SU-DHL-6 (cell line): ENCODE results near the gene TRAPPC4.

Experiments used
- EZH2phosphoT487 ChIP-seq: fragments of 200-600 bp; sonication (generic), shearing (Covaris generic); conservative IDR thresholded peaks from 2 replicates; pipeline ENCODE4 v1.6.1; 2018; ENCODE audit warnings: mild to moderate bottlenecking, antibody characterized with exemption, low read length, moderate library complexity, mixed read lengths
- TF ChIP-seq, protein P1 (sequence below): fragments of 200-600 bp; sonication (generic); IDR thresholded peaks from one replicate; pipeline ENCODE4 v1.5.1; 2017; ENCODE audit warnings: antibody characterized with exemption, mild to moderate bottlenecking, low read length, moderate library complexity; ENCODE audit not compliant: insufficient read depth, poor library complexity, severe bottlenecking

DNA sequence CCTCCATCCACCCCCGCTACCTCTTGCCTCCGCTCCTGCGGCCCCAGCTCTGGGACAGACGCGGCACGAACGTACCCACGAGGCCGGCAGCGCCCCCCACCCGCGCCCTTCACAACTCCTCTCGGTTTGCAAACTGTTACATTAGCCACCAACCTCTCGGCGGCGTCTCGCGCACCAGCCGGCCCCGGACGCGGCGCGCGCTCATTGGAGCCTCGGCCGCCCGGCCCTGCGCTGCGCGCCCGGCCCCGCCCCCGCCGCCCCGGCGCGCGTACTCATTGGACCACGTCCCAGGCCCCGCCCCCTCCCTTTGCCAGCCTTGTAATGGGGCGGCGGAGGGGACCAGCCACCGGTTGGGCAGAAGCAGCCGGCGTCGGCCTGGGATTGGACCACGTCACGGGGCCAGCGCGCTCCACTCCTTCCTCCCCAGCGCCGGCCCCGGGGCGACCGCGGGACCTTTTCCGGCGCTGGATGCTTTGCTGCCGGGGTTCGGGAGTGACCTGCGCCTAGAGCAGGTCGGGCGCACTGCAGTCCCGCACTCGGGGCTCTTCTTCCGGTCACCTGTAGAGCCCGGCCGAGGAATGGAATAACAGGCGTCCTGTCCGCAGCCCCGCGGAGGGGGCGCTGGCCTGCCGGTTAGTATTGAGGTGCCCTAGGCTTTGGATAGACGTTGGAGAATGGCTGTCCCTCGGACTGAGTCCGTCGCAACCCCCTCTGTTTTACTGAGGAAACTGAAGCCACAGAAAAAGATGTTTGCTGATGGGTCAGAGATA lies 38.6 kb downstream of the TRAPPC4 start, which contains the start of gene HYOU1:
- TF ChIP-seq, protein P1, sequence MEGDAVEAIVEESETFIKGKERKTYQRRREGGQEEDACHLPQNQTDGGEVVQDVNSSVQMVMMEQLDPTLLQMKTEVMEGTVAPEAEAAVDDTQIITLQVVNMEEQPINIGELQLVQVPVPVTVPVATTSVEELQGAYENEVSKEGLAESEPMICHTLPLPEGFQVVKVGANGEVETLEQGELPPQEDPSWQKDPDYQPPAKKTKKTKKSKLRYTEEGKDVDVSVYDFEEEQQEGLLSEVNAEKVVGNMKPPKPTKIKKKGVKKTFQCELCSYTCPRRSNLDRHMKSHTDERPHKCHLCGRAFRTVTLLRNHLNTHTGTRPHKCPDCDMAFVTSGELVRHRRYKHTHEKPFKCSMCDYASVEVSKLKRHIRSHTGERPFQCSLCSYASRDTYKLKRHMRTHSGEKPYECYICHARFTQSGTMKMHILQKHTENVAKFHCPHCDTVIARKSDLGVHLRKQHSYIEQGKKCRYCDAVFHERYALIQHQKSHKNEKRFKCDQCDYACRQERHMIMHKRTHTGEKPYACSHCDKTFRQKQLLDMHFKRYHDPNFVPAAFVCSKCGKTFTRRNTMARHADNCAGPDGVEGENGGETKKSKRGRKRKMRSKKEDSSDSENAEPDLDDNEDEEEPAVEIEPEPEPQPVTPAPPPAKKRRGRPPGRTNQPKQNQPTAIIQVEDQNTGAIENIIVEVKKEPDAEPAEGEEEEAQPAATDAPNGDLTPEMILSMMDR = no peak
- TF ChIP-seq EZH2phosphoT487 = no peak
